Skeletal muscle satellite cell (primary cell): Measurements from ENCODE around the gene STPG3.
"Not testable (repeated sequence)": the region's sequence is repeated elsewhere in the genome, so short reads cannot be mapped to it uniquely, and the experiment has no call there.

ENCODE experiments used
- H3K27me3 ChIP-seq: 2 replicates; pipeline ENCODE4 v1.7.0; 2013; ENCODE audit warnings: low read length; ENCODE audit not compliant: control insufficient read depth, insufficient read depth
- H3K36me3 ChIP-seq: 2 replicates; pipeline ENCODE4 v1.7.0; 2013; ENCODE audit warnings: mild to moderate bottlenecking, control low read depth, low read length; ENCODE audit not compliant: insufficient read depth
- H3K4me1 ChIP-seq: 2 replicates; pipeline ENCODE4 v1.7.0; 2013; ENCODE audit warnings: low read length; ENCODE audit not compliant: control insufficient read depth, insufficient read depth
- H3K4me2 ChIP-seq: 2 replicates; pipeline ENCODE4 v1.7.0; 2013; ENCODE audit warnings: mild to moderate bottlenecking, low read length
- H3K4me3 ChIP-seq: 2 replicates; pipeline ENCODE4 v1.7.0; 2013; ENCODE audit warnings: low read length
- H3K9ac ChIP-seq: 2 replicates; pipeline ENCODE4 v1.7.0; 2013; ENCODE audit warnings: mild to moderate bottlenecking, low read depth, low read length, moderate library complexity
- H3K9me3 ChIP-seq: replicated peaks from 2 replicates; pipeline ENCODE4 v1.7.0; 2013; ENCODE audit warnings: mild to moderate bottlenecking, control low read depth, low read length

Gene STPG3

GRCh38 chr9:137236238-137236935, 14.7 kb upstream of the STPG3 start:
- Histone ChIP-seq H3K4me3 (no peak overlapping the region), H3K9ac (no peak overlapping the region), H3K36me3 (no peaks in the 10 kb centered on the region), H3K4me2 (peak overlapping the region; percentile 58), H3K4me1 (peaks cover 31% of the 10 kb centered on the region), H3K9me3 (no peaks in the 10 kb centered on the region), H3K27me3 (no peaks in the 10 kb centered on the region)

- no peak overlapping the region for H3K4me3 ChIP-seq
- no peaks in the 10 kb centered on the region for H3K9me3 ChIP-seq
- peak overlapping the region; percentile 58 for H3K4me2 ChIP-seq
- no peaks in the 10 kb centered on the region for H3K27me3 ChIP-seq
- peaks cover 31% of the 10 kb centered on the region for H3K4me1 ChIP-seq
- no peak overlapping the region for H3K9ac ChIP-seq
- peaks cover 4% of the 10 kb centered on the region for H3K36me3 ChIP-seq
Observed at GRCh38 chr9:137236936-137237421, 14.1 kb upstream of the STPG3 start.

GRCh38 chr9:137237759-137238726, 13.0 kb upstream of the STPG3 start:
- H3K4me3 ChIP-seq, result no peak overlapping the region
- H3K36me3 ChIP-seq, result peaks cover 15% of the 10 kb centered on the region
- no peaks in the 10 kb centered on the region for H3K27me3 ChIP-seq
- no peak overlapping the region for H3K9ac ChIP-seq
- H3K4me2 ChIP-seq, result peak overlapping the region; percentile 96
- H3K4me1 ChIP-seq, result peaks cover 39% of the 10 kb centered on the region
- no peaks in the 10 kb centered on the region for H3K9me3 ChIP-seq

GRCh38 chr9:137239541-137240200, 11.4 kb upstream of the STPG3 start:
- Histone ChIP-seq H3K4me3 (peak overlapping the region; percentile 82), H3K36me3 (peaks cover 26% of the 10 kb centered on the region), H3K4me1 (peaks cover 40% of the 10 kb centered on the region), H3K4me2 (peak overlapping the region; percentile 96), H3K9ac (peak overlapping the region; percentile 89)
- H3K27me3 ChIP-seq, H3K9me3 ChIP-seq: not testable (repeated sequence)

- H3K27me3 ChIP-seq, result no peaks in the 10 kb centered on the region
- H3K9me3 ChIP-seq, result no peaks in the 10 kb centered on the region
- H3K4me2 ChIP-seq, result peak overlapping the region; percentile 96
- peaks cover 40% of the 10 kb centered on the region for H3K4me1 ChIP-seq
- H3K4me3 ChIP-seq, result peak overlapping the region; percentile 82
- H3K9ac ChIP-seq, result peak overlapping the region; percentile 89
- H3K36me3 ChIP-seq, result peaks cover 26% of the 10 kb centered on the region
Observed at GRCh38 chr9:137240318-137240840, 10.7 kb upstream of the STPG3 start.

GRCh38 chr9:137240841-137241489, 10.1 kb upstream of the STPG3 start, which contains the start of gene TUBB4B:
Gene TUBB4B (plus strand): TSS chr9:137241287. CDS start chr9:137241361, 74 bp downstream.
- Histone ChIP-seq H3K9me3 (no peaks in the 10 kb centered on the region), H3K27me3 (no peaks in the 10 kb centered on the region), H3K4me1 (peaks cover 39% of the 10 kb centered on the region), H3K4me2 (peak within 1 kb of the TSS; percentile 100), H3K4me3 (peak within 1 kb of the TSS; percentile 96), H3K36me3 (peaks cover 26% of the 10 kb centered on the region), H3K9ac (peak within 1 kb of the TSS; percentile 89)

GRCh38 chr9:137241490-137242268, 9.4 kb upstream of the STPG3 start:
- H3K9me3 ChIP-seq, result no peaks in the 10 kb centered on the region
- H3K27me3 ChIP-seq, result no peaks in the 10 kb centered on the region
- H3K4me1 ChIP-seq, result peaks cover 34% of the 10 kb centered on the region
- peak overlapping the region; percentile 100 for H3K4me2 ChIP-seq
- H3K36me3 ChIP-seq, result peaks cover 26% of the 10 kb centered on the region
- peak overlapping the region; percentile 86 for H3K9ac ChIP-seq
- peak overlapping the region; percentile 96 for H3K4me3 ChIP-seq

- Histone ChIP-seq H3K4me3 (peak overlapping the region; percentile 96), H3K4me2 (peak overlapping the region; percentile 100), H3K36me3 (peaks cover 26% of the 10 kb centered on the region), H3K4me1 (peaks cover 30% of the 10 kb centered on the region), H3K9me3 (no peaks in the 10 kb centered on the region), H3K27me3 (no peaks in the 10 kb centered on the region), H3K9ac (peak overlapping the region; percentile 86)
Observed at GRCh38 chr9:137242269-137243203, 8.6 kb upstream of the STPG3 start.

GRCh38 chr9:137243266-137243625, 7.8 kb upstream of the STPG3 start:
- Histone ChIP-seq H3K4me1 (peaks cover 25% of the 10 kb centered on the region), H3K36me3 (peaks cover 26% of the 10 kb centered on the region), H3K4me3 (peak overlapping the region; percentile 96), H3K4me2 (peak overlapping the region; percentile 100)
- not testable (repeated sequence) for H3K27me3 ChIP-seq, H3K9ac ChIP-seq, H3K9me3 ChIP-seq
